ENCODE results near the gene USHBP1. TPM values are rescaled to one million over a fixed set of nuclear protein-coding genes. Genes with fewer than 3 reads are reported as not detected.

The USHBP1 gene
- total and polyA plus RNA-seq, 10 of the 15 experiments (the other 5 are each of a cell fraction or from before 2014, with no cell fraction given), result 0.05 to 0.96 (median 0.22) TPM; not detected in 2

GRCh38 chr19:17215127-17215971 lies 49.2 kb downstream of the USHBP1 start, which contains the start of gene USE1 (continued):
- TF ChIP-seq SMAD1 (IDR thresholded peaks at IDR 0.05; ENCODE audit: low read depth, partially characterized antibody) (no peak), SKIL (IDR thresholded peaks at IDR 0.05; ENCODE audit: low read depth, poor library complexity, severe bottlenecking) (no peak), TCF3 (IDR thresholded peaks at IDR 0.05; ENCODE audit: borderline replicate concordance, insufficient read depth, low read depth, low read length) (peak; percentile 51; the same call in 1 of the 2 replicates), REST (IDR thresholded peaks at IDR 0.05; ENCODE audit: low read depth, low read length) (no peak), SP1 (IDR thresholded peaks at IDR 0.05; ENCODE audit: low read depth, low read length) (peak; percentile 48), POLR2AphosphoS5 (IDR thresholded peaks at IDR 0.05; ENCODE audit: low read length) (peak; percentile 94), PAX5 (IDR thresholded peaks at IDR 0.05; ENCODE audit: borderline replicate concordance, low read depth, low read length) (peak; percentile 26; the same call in 1 of the 2 replicates), HDGF (IDR thresholded peaks at IDR 0.05) (0 out of 2 replicates have a peak, but pooled peaks have one; percentile 45), ZNF274 (IDR thresholded peaks at IDR 0.05; ENCODE audit: insufficient read depth, insufficient read length) (no peak), JUNB (IDR thresholded peaks at IDR 0.05) (no peak), ATF7 (IDR thresholded peaks at IDR 0.05; ENCODE audit: low read depth) (no peak), BHLHE40 (IDR thresholded peaks at IDR 0.05; ENCODE audit: borderline replicate concordance in 1 of 2, low read depth in 2 of 2, low read length in 1 of 2) (peak; percentile 32; a peak in 1 of 4 replicates), SPI1 (IDR thresholded peaks at IDR 0.05; ENCODE audit: borderline replicate concordance, insufficient read depth, low read depth, low read length) (peak; percentile 62), KAT2A (conservative IDR thresholded peaks at IDR 0.05; ENCODE audit: control insufficient read depth, low read depth, low read length) (no peak), TAF1 (IDR thresholded peaks at IDR 0.05; ENCODE audit: borderline replicate concordance, low read depth, low read length) (peak; percentile 98), EGR1 (IDR thresholded peaks at IDR 0.05; ENCODE audit: borderline replicate concordance in 1 of 2, low read depth in 2 of 2, low read length in 2 of 2) (peak; percentile 12 to 82), CHD1 (IDR thresholded peaks at IDR 0.05; ENCODE audit: low read depth, low read length) (peak; percentile 81; the same call in 1 of the 2 replicates), RBBP5 (conservative IDR thresholded peaks at IDR 0.05) (no peak), SRF (IDR thresholded peaks at IDR 0.05; ENCODE audit: low read depth in 2 of 2, low read length in 2 of 2) (peak; percentile 74 to 90), RUNX3 (IDR thresholded peaks at IDR 0.05; ENCODE audit: low read length) (no peak), MEF2A (IDR thresholded peaks at IDR 0.05; ENCODE audit: insufficient read depth, low read depth, low read length) (no peak), NR2C2 (IDR thresholded peaks at IDR 0.05; ENCODE audit: borderline replicate concordance, control insufficient read depth, insufficient read length, low read depth) (no peak), E2F4 (IDR thresholded peaks at IDR 0.05; ENCODE audit: low read depth, low read length) (peak; percentile 36; the same call in 1 of the 2 replicates), IKZF1 (conservative IDR thresholded peaks at IDR 0.05) (peak; percentile 89)

Measured in GM12878 (cell line).